ENCODE measurements around the gene C1orf210.

Gene C1orf210

DNA sequence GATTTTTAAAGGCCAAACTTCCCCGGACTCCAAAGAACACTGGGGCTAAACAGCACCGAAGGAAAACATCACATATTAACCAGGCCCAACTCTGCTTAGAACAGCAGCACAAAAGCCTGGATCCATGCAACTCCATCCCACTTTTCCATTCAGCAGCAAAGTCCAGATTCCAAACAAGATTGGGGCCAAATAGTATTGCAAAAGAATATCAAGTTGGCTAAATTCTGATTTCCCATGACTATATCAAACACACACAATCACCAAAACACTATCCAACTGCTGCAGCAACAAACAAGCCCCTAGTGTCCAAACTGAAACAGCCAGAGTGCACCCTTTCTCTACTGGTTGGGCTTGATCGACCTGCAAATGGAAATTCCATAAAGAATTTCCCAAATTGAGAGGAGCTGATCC lies 35.0 kb downstream of the C1orf210 start:
- no peak for DNase-seq (ENCODE audit: low spot score)

GRCh38 chr1:43247256-43247921 lies 38.0 kb downstream of the C1orf210 start:
- no peak for DNase-seq (ENCODE audit: low spot score)

DNA sequence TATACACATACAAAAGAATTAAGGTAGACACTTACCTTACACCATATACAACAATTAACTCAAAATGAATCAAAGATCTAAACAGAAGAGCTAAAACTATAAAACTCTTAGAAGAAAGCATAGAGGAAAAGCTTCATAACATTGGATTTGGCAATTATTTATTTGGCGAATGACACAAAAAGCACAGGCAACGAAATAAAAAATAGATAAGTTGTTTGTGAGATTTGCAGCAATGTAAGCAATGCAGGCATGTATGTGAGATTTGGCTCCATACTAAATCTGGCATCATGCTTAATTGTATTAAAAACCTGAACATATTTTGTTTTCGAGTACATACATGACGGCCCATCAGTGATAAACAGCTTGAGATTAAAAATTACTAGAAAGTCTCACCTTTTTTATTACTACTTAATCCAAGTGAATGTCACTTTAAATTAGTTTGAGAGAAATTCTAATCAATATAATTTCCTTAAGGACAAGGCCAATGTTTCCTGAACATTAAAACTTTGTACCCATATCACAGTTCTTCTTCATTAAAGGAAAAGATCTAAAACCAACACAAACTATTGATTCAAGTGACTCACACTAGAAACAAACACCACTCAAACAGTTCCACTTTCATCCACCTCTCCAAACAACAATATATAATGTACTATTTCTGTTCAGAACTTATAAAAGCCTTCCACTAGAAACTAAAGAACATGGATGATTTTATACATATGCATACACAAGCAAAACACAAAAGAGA lies 38.7 kb downstream of the C1orf210 start:
- DNase-seq (ENCODE audit: low spot score), result no peak

GRCh38 chr1:43243299-43243698 lies 42.1 kb downstream of the C1orf210 start:
- DNase-seq (ENCODE audit: low spot score), result no peak

GRCh38 chr1:43241413-43241836 lies 44.0 kb downstream of the C1orf210 start:
- peak; percentile 48 for DNase-seq (ENCODE audit: low spot score)

DNA sequence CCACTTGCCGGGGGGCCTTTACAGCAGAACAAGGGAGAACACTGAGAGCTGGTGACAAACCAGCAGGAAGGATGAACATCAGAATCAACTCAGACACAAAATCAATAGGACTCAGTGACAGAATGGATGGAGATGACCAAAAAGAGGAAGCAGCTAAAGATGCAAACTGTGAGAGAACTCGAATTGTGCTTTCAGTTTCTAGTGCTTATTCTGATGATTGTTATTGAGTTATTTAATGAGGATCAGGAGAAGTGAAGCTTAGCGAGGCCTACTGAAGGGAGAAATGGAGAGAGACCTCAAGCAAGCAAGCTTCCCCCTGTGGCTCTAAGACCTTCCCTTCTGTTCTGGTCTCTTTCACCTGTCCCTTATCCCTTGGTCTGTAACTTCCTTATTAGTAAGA lies 45.9 kb downstream of the C1orf210 start:
- DNase-seq (ENCODE audit: low spot score), result no peak

GRCh38 chr1:43238991-43239469 lies 46.4 kb downstream of the C1orf210 start:
- no peak for DNase-seq (ENCODE audit: low spot score)

DNA sequence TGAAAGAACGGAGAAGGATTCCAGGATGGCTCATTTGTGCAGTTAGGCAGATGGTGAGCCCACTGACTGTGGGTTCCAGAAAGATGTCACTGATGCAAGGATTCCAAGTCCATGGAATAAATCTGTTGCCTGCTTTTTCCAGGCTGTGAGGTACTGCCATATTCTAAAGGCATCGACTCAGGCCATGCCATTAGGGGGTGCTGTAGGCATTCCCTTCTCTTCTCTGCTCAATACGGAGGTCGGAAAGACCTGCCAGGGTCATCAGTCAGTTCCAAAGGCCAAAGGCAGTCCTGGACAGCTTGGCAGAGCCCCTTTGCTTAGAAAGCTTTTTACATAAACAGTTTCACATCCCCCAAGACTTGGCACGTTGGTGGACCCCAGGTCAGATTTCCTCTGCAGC lies 47.3 kb downstream of the C1orf210 start:
- peak; percentile 81 for DNase-seq (ENCODE audit: low spot score)

DNA sequence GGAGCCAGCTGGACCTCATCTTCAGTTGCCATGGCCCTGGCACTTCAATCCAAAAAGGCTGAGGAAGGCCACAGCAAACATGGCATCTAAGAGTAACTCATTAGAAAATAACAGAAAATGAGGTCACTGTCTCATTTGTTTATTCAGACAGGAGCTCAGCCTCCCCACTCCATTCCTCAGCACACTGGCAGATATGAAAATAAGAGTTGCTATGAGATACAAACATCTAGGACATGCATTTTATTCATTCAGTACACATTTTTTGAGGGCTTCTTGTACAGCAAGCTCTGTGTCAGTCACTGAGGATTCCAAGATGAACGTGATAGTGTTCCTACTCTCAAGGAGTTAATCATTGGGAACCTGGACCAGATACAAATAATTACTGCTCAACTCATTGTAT lies 48.3 kb downstream of the C1orf210 start:
- DNase-seq (ENCODE audit: low spot score), result no peak

DNA sequence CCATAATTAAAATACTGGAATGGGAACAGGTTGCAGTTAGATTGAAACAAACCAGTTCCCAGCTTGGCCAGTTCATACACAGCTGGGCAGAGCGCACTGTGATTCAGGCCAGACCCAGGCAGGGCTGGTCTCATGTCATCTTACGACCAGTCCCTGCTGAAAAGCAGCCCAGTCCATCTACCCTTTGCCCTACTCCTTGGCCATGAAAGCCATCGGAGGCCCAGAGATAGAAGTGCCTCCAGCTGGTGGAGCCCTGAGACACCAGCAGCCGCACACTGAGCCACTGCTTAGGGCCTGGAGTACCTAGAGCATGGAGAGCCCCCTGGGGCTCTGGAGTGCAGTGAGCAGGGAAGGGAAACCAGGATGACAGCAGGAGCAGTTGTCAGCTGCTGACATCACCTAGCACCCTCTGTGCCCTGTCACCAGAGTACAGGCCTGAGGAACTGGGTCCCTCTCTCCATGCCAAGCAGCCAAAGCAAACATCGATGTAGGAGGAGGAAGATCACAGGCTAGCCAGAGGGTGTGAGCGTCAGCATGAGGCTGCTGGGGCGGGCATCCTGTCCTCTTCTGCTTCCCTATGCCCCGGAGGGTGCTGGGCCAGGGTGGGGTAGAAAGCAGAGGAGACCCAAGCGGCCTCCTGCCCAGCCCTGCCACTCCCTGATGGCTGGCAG lies 49.8 kb downstream of the C1orf210 start:
- no peak for DNase-seq (ENCODE audit: low spot score)

DNA sequence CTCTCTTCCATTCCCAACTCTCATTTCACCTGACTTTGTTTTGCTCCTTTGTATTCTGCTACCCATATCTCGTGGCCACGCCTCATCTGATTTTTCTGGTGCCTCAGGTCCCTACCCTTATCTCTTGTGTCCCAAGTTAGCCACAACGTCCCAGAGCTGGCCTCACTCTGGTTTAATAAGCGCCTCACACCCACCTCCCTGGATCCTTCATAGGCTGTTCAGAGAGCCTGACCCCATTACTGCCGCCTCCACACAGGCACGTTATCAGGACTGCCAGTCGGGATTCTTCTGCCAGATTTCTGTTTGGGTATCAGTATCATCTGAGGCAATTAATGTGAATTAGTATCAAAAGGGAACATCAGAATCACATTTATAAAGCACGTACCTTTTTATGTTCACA lies 50.3 kb downstream of the C1orf210 start:
- DNase-seq (ENCODE audit: low spot score), result no peak

DNA sequence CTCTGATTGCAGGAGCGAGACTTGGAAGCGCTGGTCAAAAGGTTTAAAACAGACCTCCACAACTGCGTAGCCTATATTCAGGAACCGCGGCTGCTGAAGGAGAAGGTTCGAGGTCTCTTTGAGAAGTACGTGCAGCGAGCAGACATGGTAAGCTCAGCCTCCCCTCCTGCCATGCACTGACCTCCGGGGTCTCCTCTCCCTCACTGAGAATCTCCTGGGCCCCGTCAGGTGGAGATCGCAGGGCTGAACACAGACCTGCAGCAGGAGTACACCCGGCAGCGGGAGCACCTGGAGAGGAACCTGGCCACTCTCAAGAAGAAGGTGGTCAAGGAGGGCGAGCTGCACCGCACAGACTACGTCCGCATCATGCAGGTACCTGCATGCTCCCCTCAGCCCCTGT lies 51.1 kb downstream of the C1orf210 start:
- no peak for DNase-seq (ENCODE audit: low spot score)

GRCh38 chr1:43233631-43234030 lies 51.8 kb downstream of the C1orf210 start:
- DNase-seq (ENCODE audit: low spot score), result no peak

DNA sequence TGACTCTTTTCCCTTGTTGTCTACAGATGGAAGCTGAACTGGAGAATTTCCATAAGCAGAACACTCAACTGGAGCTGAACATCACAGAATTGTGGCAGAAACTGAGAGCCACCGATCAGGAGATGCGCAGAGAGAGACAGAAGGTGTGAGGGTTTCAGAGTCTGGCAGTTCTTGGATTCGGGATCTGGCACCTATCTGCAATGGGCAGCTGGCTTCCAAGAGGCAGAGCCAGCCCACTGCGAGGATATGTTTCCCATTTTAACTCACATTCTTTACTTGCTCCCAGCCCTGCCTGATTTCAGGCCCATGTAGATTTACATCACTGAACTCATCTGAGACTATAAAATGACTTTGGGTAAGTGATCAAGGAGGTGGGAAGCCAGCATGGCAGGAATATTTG lies 52.9 kb downstream of the C1orf210 start:
- no peak for DNase-seq (ENCODE audit: low spot score)

DNA sequence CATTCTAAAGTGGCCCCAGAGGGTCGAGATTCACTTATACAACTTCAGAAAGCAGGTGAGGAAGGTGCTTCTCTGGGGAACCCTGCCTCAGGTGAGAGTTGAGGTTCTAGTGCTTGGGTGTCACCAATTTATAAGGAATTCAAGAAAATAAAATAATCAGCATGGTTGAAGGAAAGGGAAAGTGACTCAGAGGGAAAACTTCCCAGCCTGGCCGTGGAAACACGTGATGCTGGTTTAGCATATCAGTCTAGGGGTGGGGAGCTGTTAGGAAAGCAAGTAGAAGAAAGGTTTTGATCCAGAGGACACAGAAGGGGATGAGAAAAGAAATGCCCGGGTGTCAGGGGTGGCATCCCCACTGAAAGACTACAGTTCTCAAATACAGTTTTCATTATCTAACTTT lies 53.3 kb downstream of the C1orf210 start:
- peak; percentile 67 for DNase-seq (ENCODE audit: low spot score)
